GM18867 (cell line): ENCODE measurements around the gene MICAL3.

ENCODE experiments used
- ATAC-seq: cut with Tn5 transposase; IDR thresholded peaks from one replicate; pipeline ENCODE4 v1.9.1; 2021; ENCODE audit warnings: mild to moderate bottlenecking, moderate library complexity; ENCODE audit not compliant: unreplicated experiment

MICAL3 gene

GRCh38 chr22:17785185-17786184, 238.9 kb downstream of the MICAL3 start:
- ATAC-seq = no peak

GRCh38 chr22:17784776-17785175, 239.6 kb downstream of the MICAL3 start:
- no peak for ATAC-seq

- no peak for ATAC-seq
Observed at GRCh38 chr22:17783773-17784480, 240.4 kb downstream of the MICAL3 start.

GRCh38 chr22:17783312-17783711, 241.0 kb downstream of the MICAL3 start:
- no peak for ATAC-seq

- no peak for ATAC-seq
Observed at GRCh38 chr22:17782621-17783020, 241.7 kb downstream of the MICAL3 start.

GRCh38 chr22:17782158-17782557, 242.2 kb downstream of the MICAL3 start:
- no peak for ATAC-seq

- ATAC-seq = no peak
Observed at GRCh38 chr22:17781319-17782031, 242.9 kb downstream of the MICAL3 start.

- ATAC-seq = no peak
Observed at GRCh38 chr22:17780741-17781318, 243.5 kb downstream of the MICAL3 start.

- ATAC-seq = no peak
Observed at GRCh38 chr22:17780116-17780740, 244.1 kb downstream of the MICAL3 start.

GRCh38 chr22:17779286-17780115, 244.9 kb downstream of the MICAL3 start:
- peak; percentile 46 for ATAC-seq

GRCh38 chr22:17778412-17778976, 245.9 kb downstream of the MICAL3 start:
- no peak for ATAC-seq

GRCh38 chr22:17777717-17778044, 246.7 kb downstream of the MICAL3 start:
- ATAC-seq = no peak

- peak; percentile 31 for ATAC-seq
Observed at GRCh38 chr22:17777005-17777716, 247.2 kb downstream of the MICAL3 start.

- no peak for ATAC-seq
Observed at GRCh38 chr22:17775781-17776465, 248.4 kb downstream of the MICAL3 start.

GRCh38 chr22:17774926-17775685, 249.3 kb downstream of the MICAL3 start:
- ATAC-seq = no peak

GRCh38 chr22:17774206-17774925, 250.0 kb downstream of the MICAL3 start, which contains the start of gene BID:
Gene BID (minus strand): TSS chr22:17774469. CDS start chr22:17750116, 24,353 bp downstream.
- ATAC-seq = peak; percentile 34
